KOPT-K1 (cell line): ENCODE results near the gene PACRG.

Experiments
- H3K27ac ChIP-seq: fragments of 200-600 bp; sonication (generic); 2 replicates; pipeline ENCODE4 v1.5.1; 2016; ENCODE audit warnings: antibody characterized with exemption, mild to moderate bottlenecking, low read depth, low read length; ENCODE audit not compliant: poor library complexity, severe bottlenecking
- H3K36me3 ChIP-seq: fragments of 200-600 bp; sonication (generic); 2 replicates; pipeline ENCODE4 v1.5.1; 2017; ENCODE audit warnings: antibody characterized with exemption, mild to moderate bottlenecking, low read length, moderate library complexity; ENCODE audit not compliant: insufficient read depth
- H3K9me3 ChIP-seq: fragments of 200-600 bp; sonication (generic); 2 replicates; pipeline ENCODE4 v1.5.1; 2017; ENCODE audit warnings: antibody characterized with exemption, low read length, mild to moderate bottlenecking; ENCODE audit not compliant: insufficient read depth, poor library complexity, severe bottlenecking

Gene PACRG

DNA sequence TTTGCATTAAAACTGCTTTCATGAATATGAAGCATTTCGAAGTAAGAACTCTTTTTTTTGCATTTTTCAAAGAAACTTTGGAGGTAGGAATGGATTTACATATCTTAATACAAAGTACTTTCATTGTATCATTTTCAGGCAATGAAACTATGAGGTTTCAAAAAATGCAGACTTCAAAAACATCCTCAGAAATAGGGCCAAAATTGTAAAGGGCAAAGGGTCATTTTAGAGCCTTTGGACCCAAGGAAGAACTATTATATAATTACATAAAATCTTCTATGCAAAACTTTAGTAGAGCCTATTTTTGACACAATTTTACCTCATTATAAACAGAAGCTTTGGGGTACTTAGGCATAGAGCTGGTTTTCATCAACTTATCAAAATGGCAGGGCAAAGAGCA, 5.1 kb upstream of the PACRG start:
- no peaks in the 10 kb centered on the region for H3K36me3 ChIP-seq
- H3K27ac ChIP-seq, result no peak overlapping the region
- H3K9me3 ChIP-seq, result no peaks in the 10 kb centered on the region

DNA sequence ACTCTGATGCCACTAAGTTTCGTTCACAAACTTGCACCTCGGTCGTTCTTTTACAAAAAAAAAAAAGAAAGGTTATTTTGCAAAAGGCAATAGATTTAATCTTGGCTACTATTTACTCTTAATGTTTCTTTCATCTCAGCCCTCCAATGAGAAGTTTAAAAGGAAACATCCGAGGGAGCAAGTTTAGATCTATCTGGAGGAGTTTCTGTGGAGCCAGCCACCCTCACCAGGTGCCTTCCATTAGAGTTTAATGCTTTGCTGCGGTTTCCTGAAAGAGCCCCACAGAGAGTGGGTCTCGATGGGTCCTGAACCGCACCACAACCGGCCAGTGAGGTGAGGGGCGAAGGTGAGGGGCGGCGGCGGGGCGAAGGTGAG, 840 bp upstream of the PACRG start:
- Histone ChIP-seq H3K9me3 (no peaks in the 10 kb centered on the region), H3K27ac (no peak overlapping the region), H3K36me3 (no peaks in the 10 kb centered on the region)

DNA sequence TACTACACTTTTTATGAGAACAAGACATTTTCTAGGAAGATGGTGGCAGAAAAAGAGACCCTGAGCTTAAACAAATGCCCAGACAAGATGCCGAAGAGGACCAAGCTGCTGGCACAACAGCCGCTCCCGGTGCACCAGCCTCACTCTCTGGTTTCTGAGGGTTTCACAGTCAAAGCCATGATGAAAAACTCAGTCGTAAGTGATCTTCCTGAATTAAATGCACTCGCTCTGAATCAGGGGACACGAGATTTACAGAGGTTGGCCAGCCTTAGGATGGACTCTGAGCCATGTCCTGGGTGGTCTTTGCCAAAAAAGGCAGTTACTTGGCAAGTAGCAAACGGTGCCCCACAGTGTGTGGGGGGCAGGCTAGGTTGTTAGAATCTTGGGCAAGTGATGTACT, 423 bp downstream of the PACRG start:
- Histone ChIP-seq H3K36me3 (no peaks in the 10 kb centered on the region), H3K9me3 (no peaks in the 10 kb centered on the region), H3K27ac (no peak overlapping the region)

DNA sequence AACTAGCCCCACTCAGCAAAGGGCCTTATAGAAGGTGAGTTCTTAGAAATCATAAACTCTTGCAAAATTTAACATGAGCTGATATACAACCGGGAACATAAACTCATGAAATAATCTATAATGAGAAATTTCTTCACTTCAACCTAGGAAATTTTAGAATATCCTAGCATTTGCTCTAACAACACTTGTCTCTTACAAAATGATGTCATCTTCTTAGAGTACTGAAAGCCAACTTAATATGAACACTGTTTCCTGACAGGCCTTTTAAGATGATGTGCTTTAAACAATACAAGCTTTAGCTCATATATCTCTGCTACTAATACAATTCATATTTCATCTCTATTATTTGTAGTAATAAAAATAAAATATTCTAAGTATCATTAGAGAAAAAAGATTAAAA, 932 bp downstream of the PACRG start:
- H3K36me3 ChIP-seq, result no peaks in the 10 kb centered on the region
- no peak overlapping the region for H3K27ac ChIP-seq

DNA sequence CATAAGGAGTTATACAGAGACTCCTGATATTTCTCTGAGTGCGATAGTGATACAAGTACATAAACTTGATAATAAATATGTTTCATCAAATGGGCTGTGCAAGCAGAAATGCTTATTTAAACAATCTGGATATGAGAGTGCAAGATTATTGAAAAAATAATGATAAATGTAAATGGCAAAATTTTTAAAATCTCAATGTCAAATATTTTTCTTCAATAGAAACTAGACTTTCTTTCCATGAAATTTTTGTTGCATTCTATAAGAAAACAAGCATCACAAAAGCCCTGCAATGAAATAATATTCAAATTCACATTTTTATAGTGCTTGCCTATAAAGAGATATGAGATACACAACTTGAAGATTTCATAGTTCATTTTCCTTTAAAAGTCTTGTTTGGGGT, 2.7 kb downstream of the PACRG start:
- H3K9me3 ChIP-seq, result no peaks in the 10 kb centered on the region
- H3K27ac ChIP-seq, result no peak overlapping the region
- no peaks in the 10 kb centered on the region for H3K36me3 ChIP-seq

More for the DNA sequence above, 932 bp downstream of the PACRG start:
- H3K9me3 ChIP-seq, result no peaks in the 10 kb centered on the region

DNA sequence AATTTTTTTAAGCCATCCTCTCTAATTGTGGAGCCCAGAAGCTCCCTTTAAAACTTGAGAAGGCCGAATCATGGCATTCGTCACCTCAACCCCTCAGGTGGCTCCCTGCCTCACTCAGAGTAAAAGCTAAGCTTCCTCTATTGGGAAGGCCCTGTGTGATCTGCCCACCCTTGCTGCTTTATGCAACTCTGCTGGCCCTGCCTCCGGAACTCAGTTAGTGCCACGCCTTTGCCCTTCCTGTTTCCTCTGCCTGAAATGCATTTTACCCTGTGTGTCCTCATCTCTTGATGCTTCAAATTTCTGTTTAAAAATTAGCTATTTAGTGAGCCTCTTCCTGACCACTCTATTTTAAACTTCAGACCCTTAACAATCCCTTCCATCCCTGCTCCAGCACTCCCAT, 5.7 kb downstream of the PACRG start:
- Histone ChIP-seq H3K9me3 (no peaks in the 10 kb centered on the region), H3K27ac (no peak overlapping the region), H3K36me3 (no peaks in the 10 kb centered on the region)

DNA sequence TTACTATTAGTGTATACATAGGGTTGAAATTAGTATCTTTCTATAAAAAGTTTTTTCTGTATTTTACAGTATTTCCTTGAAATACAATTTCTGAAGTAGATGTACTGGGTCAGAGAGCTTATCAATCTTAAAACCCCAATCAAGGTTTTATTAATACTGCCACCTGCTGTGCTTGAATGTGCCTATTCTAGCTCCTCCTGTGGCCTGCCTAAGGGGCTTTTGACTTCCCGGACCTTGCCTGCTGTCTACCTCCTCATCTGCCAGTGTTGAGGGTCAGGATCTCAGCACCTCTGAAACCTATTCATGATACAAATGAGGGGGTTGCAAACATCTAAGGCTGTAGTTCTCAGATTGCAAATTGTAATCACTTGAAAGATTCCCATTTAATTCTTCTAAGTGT, 9.2 kb downstream of the PACRG start:
- no peaks in the 10 kb centered on the region for H3K9me3 ChIP-seq

DNA sequence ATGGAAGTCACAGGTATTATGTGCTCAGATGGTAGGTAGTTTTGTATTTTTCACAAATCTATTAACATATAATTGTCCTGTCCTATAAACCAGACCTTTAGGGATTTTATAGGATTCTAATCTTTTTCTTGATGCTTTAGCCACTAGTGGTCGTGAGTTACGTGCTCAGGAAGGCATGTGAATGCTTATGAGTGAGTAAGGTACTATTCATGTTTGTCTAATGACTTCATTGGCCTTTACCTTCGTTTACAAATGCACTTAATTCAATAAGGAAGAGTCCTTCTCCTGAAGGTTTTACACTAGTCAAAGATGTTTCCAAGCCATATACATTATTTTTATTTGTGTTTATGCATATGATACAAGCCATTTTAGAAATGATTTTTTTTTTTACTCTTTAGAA, 23.0 kb downstream of the PACRG start:
- no peaks in the 10 kb centered on the region for H3K36me3 ChIP-seq
- no peaks in the 10 kb centered on the region for H3K9me3 ChIP-seq
- no peak overlapping the region for H3K27ac ChIP-seq

More for the DNA sequence above, 9.2 kb downstream of the PACRG start:
- H3K27ac ChIP-seq, result no peak overlapping the region
- no peaks in the 10 kb centered on the region for H3K36me3 ChIP-seq

DNA sequence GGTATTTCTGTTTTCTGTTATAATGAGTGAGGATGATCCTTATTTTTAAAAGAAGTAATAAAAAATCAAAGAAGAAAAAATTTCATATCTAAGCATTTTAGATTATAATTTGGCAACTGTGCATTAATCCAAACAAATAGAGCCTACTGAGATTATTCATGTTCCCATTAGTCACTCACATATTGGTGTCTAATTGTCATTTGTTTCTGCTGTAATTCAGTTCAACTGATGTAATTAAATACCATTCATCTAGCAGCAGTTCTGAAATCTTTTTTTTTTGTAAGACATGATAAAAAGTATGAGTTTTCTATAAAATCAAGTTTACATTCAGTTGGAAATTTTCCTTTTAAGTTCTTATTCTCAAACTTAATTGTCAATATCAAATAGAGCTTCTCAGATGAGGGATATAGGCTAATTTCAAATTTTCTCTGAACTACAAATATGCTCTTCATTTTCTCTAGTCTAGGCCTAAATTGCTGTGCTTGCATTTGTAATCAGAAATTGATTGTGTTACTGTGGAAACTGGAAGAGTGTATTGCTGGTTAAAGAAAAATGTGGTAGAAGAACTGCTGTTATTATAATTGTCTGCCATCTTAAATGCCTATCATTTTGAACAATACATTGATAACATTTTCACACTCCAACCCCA, 23.6 kb downstream of the PACRG start:
- no peaks in the 10 kb centered on the region for H3K9me3 ChIP-seq
- no peaks in the 10 kb centered on the region for H3K36me3 ChIP-seq
- H3K27ac ChIP-seq, result no peak overlapping the region

DNA sequence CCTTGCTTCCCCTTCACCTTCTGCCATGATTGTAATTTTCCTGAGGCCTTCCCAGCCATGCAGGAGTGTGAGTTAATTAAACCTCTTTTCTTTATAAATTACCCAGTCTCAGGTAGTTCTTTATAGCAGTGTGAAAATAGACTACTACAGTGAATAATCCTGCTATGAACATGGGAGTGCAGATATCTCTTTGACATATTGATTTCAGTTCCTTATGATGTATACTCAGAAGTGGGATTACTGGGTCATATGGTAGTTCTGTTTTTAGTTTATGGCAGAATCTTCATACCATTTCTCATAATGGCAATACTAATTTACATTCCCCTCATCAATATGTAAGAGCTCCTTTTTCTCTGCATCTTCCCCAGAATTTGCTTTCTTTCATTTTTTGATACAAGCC, 26.0 kb downstream of the PACRG start:
- Histone ChIP-seq H3K27ac (no peak overlapping the region), H3K9me3 (no peaks in the 10 kb centered on the region), H3K36me3 (no peaks in the 10 kb centered on the region)

DNA sequence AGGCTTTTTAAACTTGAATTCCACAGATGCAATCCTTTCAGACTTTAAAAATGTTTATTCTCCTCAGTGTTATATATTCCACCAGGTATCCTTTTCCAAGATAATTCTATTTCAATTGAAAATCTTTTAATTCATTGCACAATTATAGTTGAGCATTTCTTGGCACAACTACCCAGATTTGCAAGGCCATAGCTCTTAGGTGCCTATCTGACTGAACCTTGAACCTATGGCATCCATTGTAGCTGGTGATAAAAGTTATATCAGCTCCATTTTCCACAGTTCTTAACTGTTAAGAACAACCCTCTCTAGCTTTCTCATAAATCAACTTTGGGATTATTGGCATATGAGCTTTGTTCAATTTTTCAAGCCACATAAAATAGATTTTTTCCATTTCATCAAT, 42.4 kb downstream of the PACRG start:
- Histone ChIP-seq H3K27ac (no peak overlapping the region), H3K36me3 (no peaks in the 10 kb centered on the region), H3K9me3 (no peaks in the 10 kb centered on the region)

DNA sequence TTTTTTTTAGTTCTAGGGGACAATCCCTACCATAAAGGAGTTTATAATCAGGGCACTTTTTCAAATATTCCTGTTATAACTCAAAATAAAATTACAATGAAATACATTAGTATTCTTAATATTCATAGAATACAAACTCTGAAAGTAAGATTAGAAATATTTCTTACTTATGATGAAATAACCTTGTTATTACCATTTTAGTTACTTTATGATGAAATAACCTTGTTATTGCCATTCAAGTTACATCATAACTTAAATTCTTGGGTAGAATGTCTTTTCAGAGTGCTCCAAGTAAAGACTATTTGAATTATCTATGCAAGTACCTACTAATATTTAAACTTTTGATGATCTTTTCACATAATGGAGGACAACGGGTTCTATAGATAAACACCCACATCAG, 43.2 kb downstream of the PACRG start:
- H3K27ac ChIP-seq, result no peak overlapping the region
- no peaks in the 10 kb centered on the region for H3K9me3 ChIP-seq
- no peaks in the 10 kb centered on the region for H3K36me3 ChIP-seq

DNA sequence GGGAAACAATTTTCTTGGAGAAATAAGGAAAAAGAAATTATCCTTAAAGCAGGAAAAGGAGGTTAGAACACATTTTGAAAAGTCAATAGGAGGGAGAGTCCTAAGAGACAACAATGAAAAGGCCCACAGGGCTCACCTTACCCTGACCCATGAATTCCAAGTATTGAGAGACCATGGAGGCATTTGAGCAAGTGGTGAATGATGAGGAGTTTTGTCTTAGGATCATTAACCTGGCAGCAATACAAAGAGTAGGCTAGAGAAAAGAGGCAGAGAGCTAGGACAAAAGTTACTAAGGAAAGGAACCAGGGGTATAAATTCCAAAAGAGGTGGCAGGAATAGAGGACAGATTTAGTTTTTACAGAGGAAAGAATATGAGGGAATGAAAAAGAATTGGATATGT, 44.7 kb downstream of the PACRG start:
- no peaks in the 10 kb centered on the region for H3K36me3 ChIP-seq
- H3K27ac ChIP-seq, result no peak overlapping the region

DNA sequence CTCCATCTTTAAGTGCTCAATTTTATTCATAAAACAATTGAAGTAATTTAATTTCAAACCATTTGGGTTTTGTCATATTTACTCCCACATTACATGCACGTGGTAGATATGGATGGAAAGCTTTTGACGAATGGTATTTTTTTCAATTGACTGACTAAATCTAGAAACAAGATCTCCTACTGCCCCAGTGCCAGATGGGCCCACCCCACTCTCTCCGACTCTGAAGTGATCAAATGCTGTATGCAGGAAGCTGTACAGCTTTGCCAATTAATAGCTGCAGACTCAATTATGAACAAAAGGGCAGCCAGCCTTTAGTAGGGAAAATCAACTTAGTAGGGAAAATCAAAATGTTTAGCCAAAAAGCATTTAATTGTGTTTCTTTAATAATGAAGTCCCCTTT, 46.2 kb downstream of the PACRG start:
- Histone ChIP-seq H3K27ac (no peak overlapping the region), H3K36me3 (no peaks in the 10 kb centered on the region), H3K9me3 (no peaks in the 10 kb centered on the region)

More for the DNA sequence above, 44.7 kb downstream of the PACRG start:
- H3K9me3 ChIP-seq, result no peaks in the 10 kb centered on the region

DNA sequence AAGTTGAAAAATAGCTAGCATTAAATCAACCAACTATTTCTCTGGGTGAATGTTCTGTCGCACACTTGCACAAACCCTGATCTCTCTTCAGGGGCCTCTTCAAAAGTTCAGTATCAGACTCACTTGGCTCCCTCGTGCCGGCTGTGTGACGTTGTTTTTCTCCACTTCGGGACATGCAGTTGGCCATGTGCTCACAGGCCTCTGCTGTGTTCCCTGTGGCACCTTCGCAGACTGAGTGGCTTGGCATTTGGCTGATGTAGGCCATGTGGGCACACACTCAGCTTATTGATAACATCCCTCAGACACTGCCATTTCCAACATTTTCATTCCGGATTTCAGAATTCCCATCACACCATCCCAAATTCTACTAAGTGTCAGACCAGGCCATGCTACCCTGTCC, 49.3 kb downstream of the PACRG start:
- H3K27ac ChIP-seq, result no peak overlapping the region
- no peaks in the 10 kb centered on the region for H3K9me3 ChIP-seq
- H3K36me3 ChIP-seq, result no peaks in the 10 kb centered on the region

DNA sequence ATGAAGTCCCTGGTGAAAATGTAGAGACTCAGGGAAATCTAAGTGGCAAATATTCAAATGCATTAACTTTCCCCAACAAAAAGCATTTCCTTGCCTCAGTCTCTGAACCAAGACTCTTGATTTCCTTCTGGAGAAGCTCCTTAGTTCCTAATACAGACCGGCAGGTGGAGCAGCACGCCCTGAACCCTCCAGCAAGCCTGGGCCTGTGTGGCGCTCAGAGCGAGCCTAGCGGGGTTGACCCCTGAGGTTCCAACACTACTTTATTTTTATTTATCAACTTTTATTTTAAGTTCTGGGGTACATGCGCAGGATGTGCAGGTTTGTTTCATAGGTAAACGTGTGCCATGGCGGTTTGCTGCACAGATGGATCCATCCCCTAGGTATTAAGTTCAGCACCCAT, 50.8 kb downstream of the PACRG start:
- H3K9me3 ChIP-seq, result no peaks in the 10 kb centered on the region
- H3K27ac ChIP-seq, result no peak overlapping the region
- H3K36me3 ChIP-seq, result no peaks in the 10 kb centered on the region
